OCI-LY1 (cell line): Measurements from ENCODE around the gene MAGI1.

Experiments used
- EZH2 ChIP-seq: fragments of 200-600 bp; sonication (generic), shearing (Covaris generic); IDR thresholded peaks from 2 replicates; pipeline ENCODE4 v1.8.0; 2017; ENCODE audit warnings: borderline replicate concordance, mixed run types, mild to moderate bottlenecking, antibody characterized with exemption, low read length, moderate library complexity, mixed read lengths
- TF ChIP-seq, protein P1 (sequence below): fragments of 200-600 bp; sonication (generic), shearing (Covaris generic); IDR thresholded peaks from 2 replicates; pipeline ENCODE4 v1.5.1; 2017; ENCODE audit warnings: mild to moderate bottlenecking, antibody characterized with exemption, low read length, moderate library complexity, mixed read lengths

DNA sequence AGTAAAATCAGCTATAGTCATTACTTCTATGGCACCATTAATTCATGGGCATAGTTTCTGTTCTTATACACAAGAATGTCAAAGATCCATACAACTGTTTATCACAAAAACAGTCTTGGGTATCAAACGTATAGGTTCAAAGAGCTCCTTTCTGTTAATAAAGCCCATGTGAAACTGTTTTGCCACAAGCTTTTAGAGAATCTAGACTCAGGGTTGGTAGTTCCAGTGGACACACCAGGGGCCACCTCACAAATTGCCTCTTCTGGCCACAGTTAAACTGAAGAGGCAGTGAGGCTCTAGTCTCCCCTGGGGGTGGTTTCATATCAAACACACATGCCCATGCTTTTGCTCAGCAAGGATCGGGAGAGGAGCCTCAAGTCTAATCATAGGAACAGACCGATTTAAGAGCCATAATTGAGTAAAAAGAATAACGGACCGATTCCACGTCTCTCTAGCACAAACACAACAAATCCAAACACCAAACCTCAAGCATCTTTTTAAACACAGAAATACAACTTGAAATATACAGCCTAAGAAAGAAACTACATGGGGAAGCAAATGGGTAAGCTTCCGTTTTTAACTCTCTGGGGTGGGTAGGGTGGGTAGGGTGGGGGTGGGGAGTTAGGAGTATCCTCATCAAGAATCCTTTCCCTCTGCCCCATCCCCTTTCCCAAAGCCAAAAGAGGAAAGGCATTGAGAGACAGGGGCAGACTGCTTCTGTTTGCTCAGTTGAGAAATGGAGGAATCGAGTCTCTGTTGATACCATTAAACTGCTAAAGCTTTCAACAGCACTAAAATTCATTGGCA lies 443.3 kb downstream of the MAGI1 start:
- TF ChIP-seq, protein P1, sequence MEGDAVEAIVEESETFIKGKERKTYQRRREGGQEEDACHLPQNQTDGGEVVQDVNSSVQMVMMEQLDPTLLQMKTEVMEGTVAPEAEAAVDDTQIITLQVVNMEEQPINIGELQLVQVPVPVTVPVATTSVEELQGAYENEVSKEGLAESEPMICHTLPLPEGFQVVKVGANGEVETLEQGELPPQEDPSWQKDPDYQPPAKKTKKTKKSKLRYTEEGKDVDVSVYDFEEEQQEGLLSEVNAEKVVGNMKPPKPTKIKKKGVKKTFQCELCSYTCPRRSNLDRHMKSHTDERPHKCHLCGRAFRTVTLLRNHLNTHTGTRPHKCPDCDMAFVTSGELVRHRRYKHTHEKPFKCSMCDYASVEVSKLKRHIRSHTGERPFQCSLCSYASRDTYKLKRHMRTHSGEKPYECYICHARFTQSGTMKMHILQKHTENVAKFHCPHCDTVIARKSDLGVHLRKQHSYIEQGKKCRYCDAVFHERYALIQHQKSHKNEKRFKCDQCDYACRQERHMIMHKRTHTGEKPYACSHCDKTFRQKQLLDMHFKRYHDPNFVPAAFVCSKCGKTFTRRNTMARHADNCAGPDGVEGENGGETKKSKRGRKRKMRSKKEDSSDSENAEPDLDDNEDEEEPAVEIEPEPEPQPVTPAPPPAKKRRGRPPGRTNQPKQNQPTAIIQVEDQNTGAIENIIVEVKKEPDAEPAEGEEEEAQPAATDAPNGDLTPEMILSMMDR = no peak
- TF ChIP-seq EZH2 = no peak
